ENCODE measurements around the gene CHRNA3.
A peak's percentile ranks its signal among the peaks of the same experiment; 100 is the strongest.

Gene CHRNA3

DNA sequence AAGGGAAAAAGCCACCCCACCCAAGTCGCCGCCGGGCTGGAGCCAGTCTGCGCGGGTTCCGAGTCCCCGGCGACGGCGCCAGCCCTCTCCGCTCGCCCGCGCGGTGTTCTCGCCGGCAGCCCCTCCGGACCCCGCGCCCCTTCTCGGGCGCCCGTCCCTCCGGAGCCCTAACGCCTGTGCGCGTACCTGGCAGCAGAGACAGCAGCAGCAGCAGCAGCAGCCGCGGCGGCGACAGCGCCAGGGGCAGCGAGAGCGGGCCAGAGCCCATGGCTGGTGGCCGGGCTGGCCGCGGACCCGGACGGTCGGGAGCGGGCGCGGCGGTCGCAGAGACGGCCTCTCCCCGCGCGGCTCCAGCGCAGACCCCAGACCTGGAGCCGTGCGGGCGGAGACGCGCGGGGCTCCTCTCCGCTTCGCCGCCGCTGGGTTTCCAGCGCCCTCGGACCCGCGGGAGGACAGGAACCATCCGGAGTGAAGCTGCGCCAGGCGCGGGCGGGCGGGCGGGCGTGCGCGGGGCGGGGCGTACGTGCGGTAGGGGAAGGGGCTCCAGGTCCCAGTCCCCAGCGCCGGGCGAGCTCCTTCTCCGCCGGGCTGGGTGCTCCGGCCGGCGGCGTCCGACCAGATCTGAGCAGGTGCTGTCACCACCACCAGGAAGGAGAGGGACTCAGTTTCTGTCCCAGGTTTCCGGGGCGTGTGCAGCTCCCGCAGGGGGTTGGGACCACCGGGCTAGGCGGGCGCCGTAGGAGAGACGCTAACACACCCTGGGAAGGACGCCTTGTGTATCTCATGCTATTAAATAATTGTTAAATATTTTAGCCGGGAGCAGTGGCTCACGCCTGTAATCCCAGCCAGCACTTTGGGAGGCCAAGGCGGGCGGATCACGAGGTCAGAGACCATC lies at the start of gene CHRNA3:
Gene CHRNA3 (minus strand): TSS at position 470 of the 895 bp plus-strand sequence. CDS start 202 bp downstream, at position 268.
- no peak for DNase-seq

DNA sequence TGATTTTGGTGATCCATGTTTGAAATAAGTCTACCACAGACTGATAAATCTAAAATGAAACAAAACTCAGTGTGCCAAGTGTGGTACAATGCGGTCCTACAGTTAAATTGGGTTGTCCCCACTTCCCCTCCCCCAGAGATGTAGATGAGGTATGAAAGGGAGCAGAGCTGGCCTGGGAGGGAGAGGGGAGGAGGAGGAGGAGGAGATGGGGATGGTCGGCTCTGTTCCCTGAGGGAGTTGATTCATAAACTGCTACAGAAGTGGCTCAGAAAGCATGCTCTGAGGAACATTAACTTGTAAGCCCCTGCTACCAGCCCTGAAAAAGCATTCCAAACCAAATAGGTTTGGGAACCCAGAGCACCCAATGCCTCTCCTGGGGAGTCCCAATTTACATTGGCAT lies 48.2 kb upstream of the CHRNA3 start:
- no peak for DNase-seq

DNA sequence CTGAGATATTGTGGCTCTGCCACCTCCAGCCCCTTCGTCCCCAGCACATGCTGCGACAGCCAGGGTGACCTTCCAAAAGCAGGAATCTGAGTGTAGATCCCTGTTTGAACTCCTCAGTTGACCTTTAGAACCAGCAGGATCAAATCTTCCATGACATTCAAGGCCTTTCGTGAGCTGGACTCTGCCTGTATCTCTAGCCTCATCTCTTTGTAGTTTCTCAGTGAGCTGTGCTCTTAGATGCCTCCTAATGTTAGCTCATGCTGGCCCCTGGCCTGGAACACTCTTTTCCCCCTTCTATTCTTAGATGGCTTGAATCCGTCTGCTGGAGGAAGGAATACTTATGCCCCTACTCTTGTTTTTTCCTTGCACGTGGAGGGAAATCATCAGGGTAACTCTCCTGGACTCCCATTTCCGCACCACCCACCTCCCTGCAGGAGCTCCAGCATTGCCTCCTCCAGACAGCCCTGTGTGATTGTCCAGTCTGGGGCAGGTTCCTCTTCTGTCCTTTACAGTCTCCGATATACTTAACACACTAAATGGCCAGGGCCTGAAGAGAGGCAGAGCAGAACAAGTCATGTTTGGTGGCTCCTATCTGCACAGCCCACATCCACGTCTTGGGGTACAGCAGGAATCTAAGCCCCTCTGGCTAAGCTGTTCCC lies 46.9 kb upstream of the CHRNA3 start:
- no peak for DNase-seq

DNA sequence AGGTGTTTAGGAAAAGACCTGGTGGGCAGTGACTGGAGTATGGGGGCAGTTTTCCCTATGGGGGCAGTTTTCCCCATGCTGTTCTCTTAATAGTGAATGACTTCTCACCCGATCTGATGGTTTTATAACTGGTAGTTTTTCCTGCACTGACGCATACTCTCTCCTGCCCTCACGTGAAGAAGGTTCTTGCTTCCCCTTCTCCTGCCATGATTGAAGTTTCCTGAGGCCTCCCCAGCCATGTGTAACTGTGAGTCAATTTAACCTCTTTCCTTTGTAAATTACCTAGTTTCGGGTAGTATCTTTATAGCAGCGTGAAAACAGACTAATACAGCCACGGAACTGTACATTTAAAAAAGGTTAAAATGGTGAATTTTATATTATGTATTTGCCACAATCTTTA lies 45.2 kb upstream of the CHRNA3 start:
- DNase-seq: no peak

DNA sequence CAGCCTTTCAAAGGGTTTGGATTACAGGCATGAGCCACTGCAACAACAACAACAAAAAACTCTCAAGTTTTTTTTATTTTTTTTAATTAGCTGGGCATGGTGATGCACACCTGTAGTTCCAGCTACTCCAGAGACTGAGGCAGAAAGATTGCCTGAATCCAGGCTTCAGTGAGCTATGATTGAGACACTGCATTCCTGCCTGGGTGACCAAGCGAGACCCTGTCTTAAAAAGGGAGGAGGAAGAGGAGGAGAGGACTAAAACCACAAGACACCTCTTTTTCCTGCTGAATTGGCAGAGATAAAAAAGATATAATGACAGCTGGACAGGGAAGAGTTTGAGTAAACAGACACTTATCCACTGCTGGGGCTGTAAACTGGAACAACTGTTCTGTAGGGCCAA lies 42.9 kb upstream of the CHRNA3 start:
- DNase-seq: no peak

DNA sequence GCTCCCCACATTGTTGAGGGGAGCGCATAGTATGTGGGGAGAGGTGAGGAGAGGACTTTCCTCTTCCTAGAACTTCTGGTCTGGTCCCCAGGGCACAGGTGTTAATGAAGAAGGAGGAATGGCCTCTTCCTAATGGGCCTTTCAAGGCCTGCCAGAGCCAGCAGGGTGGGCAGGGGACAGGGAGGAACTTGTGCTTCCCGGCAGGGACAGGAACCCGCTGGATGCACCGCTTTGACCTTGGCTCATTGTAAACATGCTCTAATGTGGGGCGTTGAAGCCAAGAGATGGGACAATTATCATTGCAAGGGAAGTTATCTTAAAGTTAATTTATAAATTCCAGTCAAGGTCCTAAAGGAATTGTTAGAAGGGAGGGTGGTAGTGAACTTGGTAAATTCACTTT lies 41.2 kb upstream of the CHRNA3 start:
- no peak for DNase-seq

- DNase-seq: no peak
Measured at GRCh38 chr15:78661001-78661400, 40.2 kb upstream of the CHRNA3 start.

- DNase-seq: no peak
Measured at GRCh38 chr15:78660584-78660983, 39.8 kb upstream of the CHRNA3 start.

- no peak for DNase-seq
Measured at GRCh38 chr15:78658823-78659222, 38.0 kb upstream of the CHRNA3 start.

DNA sequence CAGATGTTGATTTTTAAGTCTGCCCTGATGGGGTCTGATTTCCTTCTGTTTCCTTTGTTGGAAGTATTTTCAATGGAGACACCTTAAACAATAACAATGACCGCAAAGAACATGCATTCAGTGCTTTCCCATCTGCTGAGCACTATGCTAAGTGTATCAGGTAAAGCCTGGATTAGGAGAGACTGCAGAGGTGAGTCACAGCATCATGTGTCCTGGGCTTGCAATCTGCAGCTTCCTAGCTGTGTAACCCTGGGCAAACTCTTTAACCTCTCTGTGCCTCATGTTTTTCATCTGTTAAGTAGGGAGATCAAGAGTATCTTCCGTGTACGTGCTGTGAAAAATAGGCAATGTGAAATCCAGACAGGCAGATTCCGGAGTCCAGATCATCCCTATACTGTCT lies 33.5 kb upstream of the CHRNA3 start:
- DNase-seq: no peak

DNA sequence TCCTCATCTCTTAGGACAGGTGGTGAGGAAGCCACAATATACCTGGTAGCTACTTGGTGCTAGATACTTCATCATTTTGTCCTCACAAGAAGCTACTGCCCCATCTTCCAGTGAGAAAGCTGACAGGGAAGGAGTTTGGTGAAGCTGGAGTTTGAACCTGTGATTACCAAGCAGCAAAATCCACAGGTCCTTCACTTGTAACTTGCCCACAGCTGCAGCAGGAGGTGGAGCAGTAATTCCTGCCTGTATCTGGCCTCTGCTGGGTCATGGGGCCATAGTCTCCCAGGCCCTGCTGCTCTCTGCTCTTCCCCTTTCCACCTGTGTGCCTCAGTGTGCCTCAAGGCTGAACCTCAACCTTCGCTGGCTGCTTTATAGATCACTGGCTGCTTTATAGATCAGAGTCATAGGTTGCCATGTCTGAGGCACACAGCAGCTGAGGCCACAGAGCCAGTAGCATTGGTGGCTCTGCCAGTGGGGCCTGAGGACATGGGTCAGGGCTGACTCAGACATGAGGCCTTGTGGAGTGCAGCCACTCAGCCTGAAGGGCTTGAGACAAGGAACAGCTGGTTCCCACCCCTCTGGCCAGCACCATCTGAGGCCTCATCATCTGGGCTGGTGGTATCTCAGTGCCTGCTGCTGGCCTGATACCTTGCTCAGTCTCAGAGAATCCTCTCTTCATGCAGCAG lies 31.3 kb upstream of the CHRNA3 start:
- DNase-seq: no peak

DNA sequence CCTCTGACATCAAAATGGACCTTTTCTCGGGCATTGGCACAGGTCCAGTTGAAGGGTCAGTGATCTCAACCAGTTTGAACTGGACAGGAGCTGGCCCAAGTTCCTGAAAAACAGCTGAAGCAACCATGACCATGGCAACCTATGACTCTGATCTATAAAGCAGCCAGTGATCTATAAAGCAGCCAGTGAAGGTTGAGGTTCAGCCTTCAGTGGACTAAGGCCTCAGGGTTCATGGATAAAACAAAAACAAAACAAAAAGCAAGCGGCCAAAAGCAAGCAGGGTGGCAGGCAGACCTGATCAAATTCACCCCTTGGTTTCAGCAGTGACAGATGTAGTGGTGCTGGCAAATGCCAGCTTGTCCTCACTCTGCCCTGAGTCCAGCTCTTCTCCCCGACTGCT lies 30.2 kb upstream of the CHRNA3 start:
- no peak for DNase-seq

- DNase-seq: no peak
Measured at GRCh38 chr15:78650022-78650421, 29.2 kb upstream of the CHRNA3 start.

DNA sequence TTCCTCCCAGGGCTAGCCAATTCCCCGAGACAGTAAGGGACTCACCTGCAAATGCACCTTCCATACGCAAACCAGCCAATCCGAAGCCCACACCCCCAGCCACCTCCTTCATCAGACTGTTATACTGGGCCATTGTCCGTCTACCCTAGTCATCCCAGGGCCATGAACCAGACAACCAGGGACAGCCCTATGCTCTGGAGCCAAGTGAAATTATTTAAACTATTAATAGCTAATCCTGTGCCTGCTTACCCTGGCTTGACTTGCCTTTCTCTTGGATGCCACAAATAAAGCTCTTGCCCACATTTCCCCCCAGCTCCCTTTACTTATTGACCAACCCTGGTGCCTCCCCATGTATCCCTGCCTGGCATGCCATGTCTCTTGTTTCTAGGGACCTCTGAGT lies 24.2 kb upstream of the CHRNA3 start:
- DNase-seq: peak; percentile 24

- DNase-seq: peak; percentile 27
Measured at GRCh38 chr15:78642331-78642730, 21.5 kb upstream of the CHRNA3 start.

GRCh38 chr15:78641749-78642275 lies 21.0 kb upstream of the CHRNA3 start:
- peak; percentile 58 for DNase-seq

DNA sequence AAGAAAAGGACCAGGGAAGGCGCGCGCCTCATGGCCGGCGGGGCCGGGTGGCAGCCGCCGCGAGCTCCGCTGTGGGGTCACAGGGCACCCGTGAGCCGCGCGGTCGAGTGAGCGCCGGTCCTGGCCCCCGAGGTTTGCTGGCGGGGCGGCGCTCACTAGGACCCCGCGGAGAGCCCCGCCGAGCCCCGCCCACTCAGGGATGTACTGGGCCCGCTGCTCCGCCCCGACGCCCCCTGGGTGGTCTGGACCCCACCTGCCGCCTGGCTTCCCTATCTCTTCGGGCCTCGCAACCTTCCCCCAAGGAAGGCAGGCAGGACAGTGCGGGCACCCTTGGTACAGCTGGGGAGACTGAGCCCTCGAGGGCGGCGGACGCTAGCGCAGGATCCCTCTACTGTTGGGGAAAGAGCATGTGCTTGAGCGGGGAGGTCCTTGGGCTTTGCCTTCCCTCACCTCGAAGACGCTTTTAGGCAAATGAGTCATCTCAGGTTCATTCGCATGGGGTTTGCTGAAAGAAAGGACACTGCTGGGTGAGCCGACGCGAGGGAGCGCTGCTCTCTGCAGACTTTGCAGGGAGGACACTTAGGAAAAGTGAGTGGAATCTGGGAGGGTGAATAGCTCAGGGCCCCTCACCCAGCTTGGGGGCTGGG lies 20.4 kb upstream of the CHRNA3 start, which contains the start of gene CHRNB4:
Gene CHRNB4 (minus strand): TSS at position 109 of the 647 bp plus-strand sequence. CDS start 77 bp downstream, at position 32.
- DNase-seq: peak; percentile 62

DNA sequence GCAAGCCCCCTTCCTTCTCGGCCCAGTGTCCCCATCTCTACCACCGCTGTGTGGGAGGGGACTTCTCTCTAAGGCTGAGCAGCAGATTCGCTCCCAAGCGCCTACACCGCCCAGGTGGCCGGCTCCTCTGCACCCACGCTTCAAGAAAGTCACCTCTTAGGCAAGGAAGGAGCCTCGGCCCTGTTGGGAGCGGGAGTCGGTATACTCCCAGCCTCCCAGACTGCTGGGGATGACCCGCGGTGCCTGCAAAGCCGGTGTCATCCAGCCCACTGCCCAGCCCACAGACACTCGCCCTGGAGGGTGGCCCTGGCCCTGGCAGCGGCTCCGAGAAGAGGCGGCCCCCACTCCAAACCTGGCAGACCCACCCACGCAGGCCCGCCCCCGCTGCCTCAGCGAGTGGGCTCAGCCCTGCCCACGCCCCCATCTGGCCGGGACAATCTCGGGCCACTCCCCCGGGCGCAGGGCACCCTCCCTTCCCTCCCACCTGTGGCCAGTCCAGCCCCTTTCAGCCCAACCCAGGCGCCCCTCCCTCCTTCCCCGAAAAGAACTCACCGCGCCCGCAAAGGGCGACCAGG lies 19.8 kb upstream of the CHRNA3 start:
- peak; percentile 61 for DNase-seq

GRCh38 chr15:78638658-78639314 lies 18.0 kb upstream of the CHRNA3 start:
- DNase-seq: peak; percentile 66

GRCh38 chr15:78637776-78638435 lies 17.1 kb upstream of the CHRNA3 start:
- peak; percentile 57 for DNase-seq

- no peak for DNase-seq
Measured at GRCh38 chr15:78636378-78636859, 15.6 kb upstream of the CHRNA3 start.

Data from activated effector memory CD4-positive, alpha-beta T cell treated with anti-CD3 and anti-CD28 coated beads, Interleukin-2, amount 50 U/mL, for 16 hours (primary cell).